HEK293 (cell line): ENCODE results near the gene TIMM21.

Source experiments
- HIC1 ChIP-seq: fragments of 450-650 bp; formaldehyde crosslinking; IDR thresholded peaks from 2 replicates; pipeline ENCODE4 v1.5.1; 2016; ENCODE audit warnings: missing biosample characterization, missing genetic modification characterization
- IKZF3 ChIP-seq: fragments of 450-650 bp; IDR thresholded peaks from 2 replicates; pipeline ENCODE4 v1.5.0; 2018; ENCODE audit warnings: missing biosample characterization, mild to moderate bottlenecking, missing genetic modification characterization, moderate library complexity
- KLF1 ChIP-seq: fragments of 450-650 bp; formaldehyde crosslinking; IDR thresholded peaks from 2 replicates; pipeline ENCODE4 v1.5.1; 2016; ENCODE audit warnings: missing biosample characterization, missing genetic modification characterization
- KLF16 ChIP-seq: fragments of 450-650 bp; formaldehyde crosslinking; IDR thresholded peaks from 2 replicates; pipeline ENCODE4 v1.5.1; 2017; ENCODE audit warnings: missing biosample characterization, missing genetic modification characterization
- KLF8 ChIP-seq: fragments of 450-650 bp; formaldehyde crosslinking; IDR thresholded peaks from 2 replicates; pipeline ENCODE4 v1.5.1; 2016; ENCODE audit warnings: missing biosample characterization, missing genetic modification characterization
- PRDM4 ChIP-seq: fragments of 450-650 bp; formaldehyde crosslinking; IDR thresholded peaks from 2 replicates; pipeline ENCODE4 v1.5.1; 2017; ENCODE audit warnings: missing biosample characterization, missing genetic modification characterization
- REST ChIP-seq: fragments of 450-650 bp; formaldehyde crosslinking; IDR thresholded peaks from 2 replicates; pipeline ENCODE4 v1.5.1; 2016; ENCODE audit warnings: missing biosample characterization, missing genetic modification characterization
- YY1 ChIP-seq: fragments of 450-650 bp; formaldehyde crosslinking; IDR thresholded peaks from 2 replicates; pipeline ENCODE4 v1.5.1; 2018; ENCODE audit warnings: missing biosample characterization, missing genetic modification characterization
- ZBTB1 ChIP-seq: fragments of 450-650 bp; formaldehyde crosslinking; IDR thresholded peaks from 2 replicates; pipeline ENCODE4 v1.5.1; 2016; ENCODE audit warnings: missing biosample characterization, missing genetic modification characterization
- ZFP37 ChIP-seq: fragments of 450-650 bp; formaldehyde crosslinking; IDR thresholded peaks from 2 replicates; pipeline ENCODE4 v1.5.1; 2016; ENCODE audit warnings: missing biosample characterization, missing genetic modification characterization
- ZNF114 ChIP-seq: fragments of 450-650 bp; formaldehyde crosslinking; IDR thresholded peaks from 2 replicates; pipeline ENCODE4 v1.5.0; 2017; ENCODE audit warnings: missing biosample characterization, missing genetic modification characterization
- ZNF155 ChIP-seq: fragments of 450-650 bp; formaldehyde crosslinking; IDR thresholded peaks from 2 replicates; pipeline ENCODE4 v1.5.1; 2016; ENCODE audit warnings: missing biosample characterization, missing genetic modification characterization
- ZNF221 ChIP-seq: fragments of 450-650 bp; formaldehyde crosslinking; IDR thresholded peaks from 2 replicates; pipeline ENCODE4 v1.5.1; 2017; ENCODE audit warnings: missing biosample characterization, missing genetic modification characterization, borderline replicate concordance
- ZNF23 ChIP-seq: fragments of 450-650 bp; formaldehyde crosslinking; IDR thresholded peaks from 2 replicates; pipeline ENCODE4 v1.5.1; 2016; ENCODE audit warnings: missing biosample characterization, missing genetic modification characterization, borderline replicate concordance
- ZNF354C ChIP-seq: fragments of 450-650 bp; formaldehyde crosslinking; IDR thresholded peaks from 2 replicates; pipeline ENCODE4 v1.5.1; 2016; ENCODE audit warnings: missing biosample characterization, missing genetic modification characterization, low read depth, borderline replicate concordance
- ZNF433 ChIP-seq: fragments of 450-650 bp; formaldehyde crosslinking; IDR thresholded peaks from 2 replicates; pipeline ENCODE4 v1.5.1; 2016; ENCODE audit warnings: missing biosample characterization, missing genetic modification characterization, low read depth
- ZNF473 ChIP-seq: fragments of 450-650 bp; formaldehyde crosslinking; IDR thresholded peaks from 2 replicates; pipeline ENCODE4 v1.5.1; 2017; ENCODE audit warnings: missing biosample characterization, missing genetic modification characterization
- ZNF610 ChIP-seq: fragments of 450-650 bp; formaldehyde crosslinking; IDR thresholded peaks from 2 replicates; pipeline ENCODE4 v1.5.1; 2016; ENCODE audit warnings: missing biosample characterization, missing genetic modification characterization, borderline replicate concordance
- ZNF670 ChIP-seq: fragments of 450-650 bp; formaldehyde crosslinking; IDR thresholded peaks from 2 replicates; pipeline ENCODE4 v1.5.1; 2016; ENCODE audit warnings: missing biosample characterization, missing genetic modification characterization, low read depth
- ZNF704 ChIP-seq: fragments of 450-650 bp; formaldehyde crosslinking; IDR thresholded peaks from 2 replicates; pipeline ENCODE4 v1.5.1; 2016; ENCODE audit warnings: missing biosample characterization, missing genetic modification characterization
- ZNF791 ChIP-seq: fragments of 450-650 bp; formaldehyde crosslinking; IDR thresholded peaks from 2 replicates; pipeline ENCODE4 v1.5.1; 2016; ENCODE audit warnings: missing biosample characterization, missing genetic modification characterization
- TF ChIP-seq, protein P1 (sequence below): fragments of 450-650 bp; formaldehyde crosslinking; IDR thresholded peaks from 2 replicates; pipeline ENCODE4 v1.5.1; 2016; ENCODE audit warnings: missing biosample characterization, missing genetic modification characterization
- TF ChIP-seq, protein P2 (sequence below): fragments of 450-650 bp; formaldehyde crosslinking; IDR thresholded peaks from 2 replicates; pipeline ENCODE4 v1.5.1; 2016; ENCODE audit warnings: missing biosample characterization, missing genetic modification characterization

The TIMM21 gene

DNA sequence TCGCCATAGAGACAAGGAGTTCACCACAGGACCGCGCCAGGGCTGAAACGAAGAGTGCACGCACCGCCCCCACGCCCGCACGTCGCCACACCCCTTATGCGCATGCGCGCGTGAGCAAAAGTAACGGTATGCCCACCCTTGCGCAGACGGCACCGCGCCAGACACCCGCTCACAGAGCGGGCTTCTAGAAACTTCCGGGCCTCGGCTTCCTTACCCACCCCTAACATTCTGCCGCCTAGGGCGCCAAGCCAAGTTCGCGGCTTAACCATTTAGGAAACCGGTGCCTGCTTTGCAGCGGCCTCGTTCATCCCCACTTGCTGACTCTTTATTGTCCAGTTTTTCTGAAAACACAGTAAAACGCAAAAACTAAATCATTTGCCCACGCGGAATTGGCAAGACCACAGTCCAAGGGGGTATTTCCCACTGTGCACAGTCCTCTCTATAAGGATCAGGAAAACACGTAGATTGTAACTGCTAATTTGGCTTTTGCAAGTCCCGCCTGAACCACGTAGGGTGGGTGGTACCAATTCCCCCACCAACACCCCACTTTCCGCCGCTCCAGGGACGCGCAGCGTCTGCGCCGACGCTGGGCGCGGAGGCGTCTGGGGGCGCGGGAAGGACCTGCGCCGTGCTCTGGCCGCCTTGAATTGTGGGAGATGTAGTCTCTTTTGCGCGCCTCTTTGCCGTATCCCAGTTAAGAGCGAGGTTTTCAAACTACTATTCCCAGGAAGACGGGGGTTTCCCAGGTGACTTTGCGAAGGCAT, at the start of gene TIMM21, which contains the start of gene FBXO15 (continued):
- TF ChIP-seq ZNF610 (peak; percentile 76), KLF1 (peak; percentile 96), KLF8 (tag by site-specific recombination) (0 out of 2 replicates have a peak, but pooled peaks have one; percentile 49), ZNF670 (tag by site-specific recombination) (no peak), YY1 (tag by site-specific recombination) (peak; percentile 84), REST (peak; percentile 18; the same call in 1 of the 2 replicates), HIC1 (tag by site-specific recombination) (peak; percentile 89), KLF16 (tag by site-specific recombination) (peak; percentile 61; the same call in 1 of the 2 replicates), ZNF473 (tag by site-specific recombination) (no peak), ZNF23 (tag by site-specific recombination) (no peak), IKZF3 (tag by site-specific recombination) (no peak), ZNF791 (tag by site-specific recombination) (no peak), ZNF433 (no peak), ZBTB1 (tag by site-specific recombination) (no peak), ZFP37 (peak; percentile 83; the same call in 1 of the 2 replicates), ZNF114 (no peak), PRDM4 (peak; percentile 99), ZNF354C (tag by site-specific recombination) (no peak), ZNF221 (no peak), ZNF155 (tag by site-specific recombination) (no peak), ZNF704 (no peak)
- TF ChIP-seq, protein P1, sequence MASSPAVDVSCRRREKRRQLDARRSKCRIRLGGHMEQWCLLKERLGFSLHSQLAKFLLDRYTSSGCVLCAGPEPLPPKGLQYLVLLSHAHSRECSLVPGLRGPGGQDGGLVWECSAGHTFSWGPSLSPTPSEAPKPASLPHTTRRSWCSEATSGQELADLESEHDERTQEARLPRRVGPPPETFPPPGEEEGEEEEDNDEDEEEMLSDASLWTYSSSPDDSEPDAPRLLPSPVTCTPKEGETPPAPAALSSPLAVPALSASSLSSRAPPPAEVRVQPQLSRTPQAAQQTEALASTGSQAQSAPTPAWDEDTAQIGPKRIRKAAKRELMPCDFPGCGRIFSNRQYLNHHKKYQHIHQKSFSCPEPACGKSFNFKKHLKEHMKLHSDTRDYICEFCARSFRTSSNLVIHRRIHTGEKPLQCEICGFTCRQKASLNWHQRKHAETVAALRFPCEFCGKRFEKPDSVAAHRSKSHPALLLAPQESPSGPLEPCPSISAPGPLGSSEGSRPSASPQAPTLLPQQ (tag by site-specific recombination), result 0 out of 2 replicates have a peak, but pooled peaks have one; percentile 57
- TF ChIP-seq, protein P2, sequence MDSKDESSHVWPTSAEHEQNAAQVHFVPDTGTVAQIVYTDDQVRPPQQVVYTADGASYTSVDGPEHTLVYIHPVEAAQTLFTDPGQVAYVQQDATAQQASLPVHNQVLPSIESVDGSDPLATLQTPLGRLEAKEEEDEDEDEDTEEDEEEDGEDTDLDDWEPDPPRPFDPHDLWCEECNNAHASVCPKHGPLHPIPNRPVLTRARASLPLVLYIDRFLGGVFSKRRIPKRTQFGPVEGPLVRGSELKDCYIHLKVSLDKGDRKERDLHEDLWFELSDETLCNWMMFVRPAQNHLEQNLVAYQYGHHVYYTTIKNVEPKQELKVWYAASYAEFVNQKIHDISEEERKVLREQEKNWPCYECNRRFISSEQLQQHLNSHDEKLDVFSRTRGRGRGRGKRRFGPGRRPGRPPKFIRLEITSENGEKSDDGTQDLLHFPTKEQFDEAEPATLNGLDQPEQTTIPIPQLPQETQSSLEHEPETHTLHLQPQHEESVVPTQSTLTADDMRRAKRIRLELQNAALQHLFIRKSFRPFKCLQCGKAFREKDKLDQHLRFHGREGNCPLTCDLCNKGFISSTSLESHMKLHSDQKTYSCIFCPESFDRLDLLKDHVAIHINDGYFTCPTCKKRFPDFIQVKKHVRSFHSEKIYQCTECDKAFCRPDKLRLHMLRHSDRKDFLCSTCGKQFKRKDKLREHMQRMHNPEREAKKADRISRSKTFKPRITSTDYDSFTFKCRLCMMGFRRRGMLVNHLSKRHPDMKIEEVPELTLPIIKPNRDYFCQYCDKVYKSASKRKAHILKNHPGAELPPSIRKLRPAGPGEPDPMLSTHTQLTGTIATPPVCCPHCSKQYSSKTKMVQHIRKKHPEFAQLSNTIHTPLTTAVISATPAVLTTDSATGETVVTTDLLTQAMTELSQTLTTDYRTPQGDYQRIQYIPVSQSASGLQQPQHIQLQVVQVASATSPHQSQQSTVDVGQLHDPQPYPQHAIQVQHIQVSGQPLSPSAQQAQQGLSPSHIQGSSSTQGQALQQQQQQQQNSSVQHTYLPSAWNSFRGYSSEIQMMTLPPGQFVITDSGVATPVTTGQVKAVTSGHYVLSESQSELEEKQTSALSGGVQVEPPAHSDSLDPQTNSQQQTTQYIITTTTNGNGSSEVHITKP (tag by site-specific recombination), result no peak
